HCT116 (cell line): ENCODE measurements around the gene SV2A. TPM values are rescaled to one million over a fixed set of nuclear protein-coding genes. Genes with fewer than 3 reads are reported as not detected.

ENCODE experiments used
- ATAC-seq: fragments of 200-7000 bp; cut with Tn5 transposase; 2 replicates; pipeline ENCODE4 v1.9.1; 2020; ENCODE audit warnings: mild to moderate bottlenecking, moderate library complexity
- BruUV-seq: library from RNA; stranded (reverse); fragments of 400-500 nt; replicated peaks from 2 replicates; lab custom pipeline; 2021; lab: Mats Ljungman, UMichigan
- CTCF ChIA-PET: fragments of 300-600 bp; sonication (Branson Sonifier 250); formaldehyde crosslinking; loops from one replicate; lab custom pipeline; 2021; ENCODE audit warnings: antibody characterized with exemption; lab: Charles Lee
- POLR2A ChIA-PET: fragments of 300-600, 350-600 bp; sonication (Branson Sonifier 250); formaldehyde crosslinking; loops from one replicate; lab custom pipeline; 2021; ENCODE audit warnings: antibody characterized with exemption; lab: Charles Lee
- RAD21 ChIA-PET, 2 experiments: fragments of 300-600 bp; sonication (Branson Sonifier 250); formaldehyde crosslinking; loops; one replicate each; lab custom pipeline; 2023; ENCODE audit warnings: low total read pairs in 2 of 2; ENCODE audit not compliant: uncharacterized antibody in 2 of 2, unreplicated experiment in 2 of 2, low non-redundant PET in 1 of 2; lab: Charles Lee
- DNase-seq: peaks from one replicate; pipeline ENCODE4 v3.0.0-alpha.2; 2010; ENCODE audit warnings: low read depth, low spot score
- H2AFZ ChIP-seq: fragments of 200-600 bp; shearing (Covaris generic), sonication (generic); 2 replicates; pipeline ENCODE4 v1.6.1; 2017; ENCODE audit warnings: low read depth, mixed run types, mixed read lengths, antibody characterized with exemption, low read length; ENCODE audit not compliant: poor library complexity, severe bottlenecking
- H3K27ac ChIP-seq: 2 replicates; pipeline ENCODE4 v1.5.1; 2012; ENCODE audit warnings: low read depth, low read length
- H3K27me3 ChIP-seq: fragments of 200-600 bp; sonication (generic); 2 replicates; pipeline ENCODE4 v1.6.1; 2016; ENCODE audit warnings: mixed run types, low read length, mixed read lengths; ENCODE audit not compliant: insufficient read depth
- H3K36me3 ChIP-seq, 2 experiments: fragments of 200-500 bp in 1 of 2; fragments of 200-600 bp in 1 of 2; sonication (Bioruptor generic) in 1 of 2; sonication (generic) in 1 of 2; 2 replicates each; pipeline versions ENCODE4 v1.5.1 to v1.6.1; 2014 to 2016; ENCODE audit warnings: low read length in 2 of 2, inconsistent platforms in 1 of 2, mixed read lengths in 1 of 2, mixed run types in 1 of 2; ENCODE audit not compliant: insufficient read depth in 2 of 2, control insufficient read depth in 1 of 2
- H3K4me1 ChIP-seq, 2 experiments: fragments of 200-600 bp in 1 of 2; sonication (generic) in 1 of 2; 2 replicates each; pipeline versions ENCODE4 v1.5.1 to v1.6.1; 2012 to 2017; ENCODE audit warnings: low read length in 2 of 2, inconsistent platforms in 1 of 2, mild to moderate bottlenecking in 1 of 2, mixed read lengths in 1 of 2, mixed run types in 1 of 2, moderate library complexity in 1 of 2; ENCODE audit not compliant: insufficient read depth in 2 of 2, control insufficient read depth in 1 of 2
- H3K4me2 ChIP-seq: fragments of 200-600 bp; sonication (generic); 2 replicates; pipeline ENCODE4 v1.6.1; 2017; ENCODE audit warnings: mixed run types, low read length, mixed read lengths
- H3K4me3 ChIP-seq, 2 experiments: fragments of 200-600 bp in 1 of 2; sonication (generic) in 1 of 2; replicated peaks in 1 of 2; 2 replicates each; pipeline ENCODE4 v1.5.1; 2011 to 2016; ENCODE audit warnings: low read length in 2 of 2, control low read depth in 1 of 2, low read depth in 1 of 2, mild to moderate bottlenecking in 1 of 2, mixed read lengths in 1 of 2, mixed run types in 1 of 2
- H3K79me2 ChIP-seq: fragments of 200-600 bp; sonication (generic); 2 replicates; pipeline ENCODE4 v1.6.1; 2017; ENCODE audit warnings: mild to moderate bottlenecking, mixed run types, low read length, moderate library complexity, mixed read lengths; ENCODE audit not compliant: insufficient read depth
- H3K9ac ChIP-seq: fragments of 200-600 bp; sonication (generic); 2 replicates; pipeline ENCODE4 v1.6.1; 2016; ENCODE audit warnings: low read length, mixed read lengths
- H3K9me2 ChIP-seq: fragments of 200-600 bp; sonication (generic), shearing (Covaris generic); 2 replicates; pipeline ENCODE4 v1.6.1; 2017; ENCODE audit warnings: mixed run types, mild to moderate bottlenecking, moderate library complexity; ENCODE audit not compliant: insufficient read depth
- H3K9me3 ChIP-seq, 2 experiments: fragments of 200-500 bp in 1 of 2; fragments of 200-600 bp in 1 of 2; sonication (Bioruptor generic) in 1 of 2; sonication (generic) in 1 of 2; 2 replicates each; pipeline ENCODE4 v1.6.1; 2014 to 2017; ENCODE audit warnings: low read length in 2 of 2, mixed read lengths in 2 of 2, inconsistent platforms in 1 of 2, low read depth in 1 of 2, mild to moderate bottlenecking in 1 of 2, mixed run types in 1 of 2, moderate library complexity in 1 of 2; ENCODE audit not compliant: control insufficient read depth in 1 of 2, insufficient read depth in 1 of 2
- H4K20me1 ChIP-seq: fragments of 200-600 bp; sonication (generic), shearing (Covaris generic); 2 replicates; pipeline ENCODE4 v1.6.1; 2017; ENCODE audit warnings: mixed run types, mild to moderate bottlenecking, moderate library complexity; ENCODE audit not compliant: insufficient read depth
- CBX3 ChIP-seq: IDR thresholded peaks from 2 replicates; pipeline ENCODE4 v1.6.1; 2012; ENCODE audit warnings: low read depth
- CEBPB ChIP-seq: IDR thresholded peaks from 2 replicates; pipeline ENCODE4 v1.6.1; 2012; ENCODE audit warnings: low read depth
- CTCF ChIP-seq, 3 experiments: fragments of 200-600 bp in 1 of 3; sonication (generic) in 1 of 3; IDR thresholded peaks in 2 of 3; conservative IDR thresholded peaks in 1 of 3; 2 replicates each; pipeline ENCODE4 v1.5.1; 2012 to 2017; ENCODE audit warnings: low read depth in 2 of 3, low read length in 2 of 3, antibody characterized with exemption in 1 of 3, borderline replicate concordance in 1 of 3, control low read depth in 1 of 3, mild to moderate bottlenecking in 1 of 3, mixed read lengths in 1 of 3, mixed run types in 1 of 3, moderate library complexity in 1 of 3; ENCODE audit not compliant: insufficient read depth in 1 of 3
- EGR1 ChIP-seq: IDR thresholded peaks from 2 replicates; pipeline ENCODE4 v1.6.1; 2012; ENCODE audit warnings: low read depth
- ELF1 ChIP-seq: IDR thresholded peaks from 2 replicates; pipeline ENCODE4 v1.6.1; 2012; ENCODE audit warnings: low read depth, borderline replicate concordance
- EZH2phosphoT487 ChIP-seq: fragments of 200-600 bp; IDR thresholded peaks from 2 replicates; pipeline ENCODE4 v1.6.1; 2018; ENCODE audit warnings: antibody characterized with exemption, borderline replicate concordance
- FOSL1 ChIP-seq: IDR thresholded peaks from 2 replicates; pipeline ENCODE4 v1.6.1; 2012; ENCODE audit warnings: low read depth
- JUND ChIP-seq: IDR thresholded peaks from 2 replicates; pipeline ENCODE4 v1.6.1; 2012
- POLR2A ChIP-seq: IDR thresholded peaks from 2 replicates; pipeline ENCODE4 v1.7.0; 2011; ENCODE audit warnings: borderline replicate concordance; ENCODE audit not compliant: insufficient read depth, insufficient read length; ENCODE audit errors: extremely low read depth
- RAD21 ChIP-seq: IDR thresholded peaks from 2 replicates; pipeline ENCODE4 v1.6.1; 2012; ENCODE audit warnings: low read depth, mild to moderate bottlenecking
- SIN3A ChIP-seq: IDR thresholded peaks from 2 replicates; pipeline ENCODE4 v1.6.1; 2012; ENCODE audit warnings: low read depth
- SP1 ChIP-seq: IDR thresholded peaks from 2 replicates; pipeline ENCODE4 v1.6.1; 2012; ENCODE audit warnings: low read depth
- YY1 ChIP-seq: IDR thresholded peaks from 2 replicates; pipeline ENCODE4 v1.6.1; 2011; ENCODE audit warnings: low read length, low read depth, moderate library complexity, mild to moderate bottlenecking; ENCODE audit not compliant: insufficient replicate concordance; ENCODE audit errors: extremely low read depth
- ZBTB33 ChIP-seq: IDR thresholded peaks from 2 replicates; pipeline ENCODE4 v1.6.1; 2011; ENCODE audit warnings: mild to moderate bottlenecking, low read length, moderate library complexity; ENCODE audit not compliant: insufficient replicate concordance; ENCODE audit errors: extremely low read depth
- ZNF274 ChIP-seq: fragments of 200-500 bp; sonication (Bioruptor generic); IDR thresholded peaks from 2 replicates; pipeline ENCODE4 v1.6.1; 2014; ENCODE audit warnings: mild to moderate bottlenecking, low read depth, low read length, inconsistent platforms
- intact Hi-C: fragments of 100-400 bp; cut with micrococcal nuclease; formaldehyde crosslinking; loops from 2 replicates; pipeline ENCODE4 v1.10.0; 2022
- total RNA-seq: library from RNA; stranded (reverse); gene quantifications from one replicate; pipeline ENCODE4 v1.2.1, GENCODE V29; 2021; ENCODE audit not compliant: unreplicated experiment
- TF ChIP-seq, protein P1 (sequence below): IDR thresholded peaks from 2 replicates; pipeline ENCODE4 v1.6.1; 2012; ENCODE audit warnings: low read depth
- TF ChIP-seq, protein P2 (sequence below): IDR thresholded peaks from 2 replicates; pipeline ENCODE4 v1.6.1; 2012

Gene SV2A
- total RNA-seq, 1 experiment from 2014 or later = 0.15 TPM

DNA sequence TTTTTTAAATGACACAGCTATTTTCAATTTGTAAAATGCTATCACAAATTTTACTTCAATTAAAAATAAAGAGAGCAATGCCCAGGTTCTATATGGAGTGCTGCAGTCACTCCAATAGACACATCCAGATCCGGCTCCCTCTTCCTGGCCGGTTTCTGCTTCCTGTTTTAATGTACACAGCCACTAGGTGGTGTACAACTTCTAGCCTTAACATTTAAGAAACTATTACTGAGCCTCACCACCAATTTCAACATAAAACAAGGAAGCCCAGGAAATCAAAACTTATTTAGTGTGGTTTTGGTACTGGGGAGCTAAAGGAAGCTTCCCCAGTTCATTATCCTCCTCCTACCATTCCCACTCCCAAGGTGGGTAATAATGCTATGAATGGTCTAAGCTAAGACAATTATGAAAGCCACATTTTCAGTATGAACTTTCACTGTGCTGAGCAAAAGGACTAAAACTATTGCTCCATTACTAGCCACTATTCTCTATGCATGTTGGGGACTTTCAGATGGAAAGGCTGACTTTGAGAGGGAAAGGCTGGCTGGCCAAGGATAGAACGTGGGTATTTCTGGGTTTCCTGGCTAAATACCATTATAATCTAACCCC, 44.5 kb upstream of the SV2A start:
- TF ChIP-seq ZNF274 (no peak), ZBTB33 (no peak), ELF1 (peak; percentile 52), JUND (no peak), SP1 (no peak), CEBPB (peak; percentile 11; the same call in 1 of the 2 replicates), SIN3A (no peak), RAD21 (peak; percentile 90), YY1 (no peak), FOSL1 (no peak), EZH2phosphoT487 (no peak), CBX3 (no peak), EGR1 (no peak), CTCF (IDR thresholded peaks at IDR 0.05 in 2 of 3, conservative IDR thresholded peaks at IDR 0.05 in 1 of 3; ENCODE audit: borderline replicate concordance in 1 of 3, insufficient read depth in 1 of 3, low read depth in 2 of 3, low read length in 2 of 3) (peak; percentile 50 to 83 (median 71); a peak in 5 of 6 replicates), POLR2A (no peak)
- TF ChIP-seq, protein P1, sequence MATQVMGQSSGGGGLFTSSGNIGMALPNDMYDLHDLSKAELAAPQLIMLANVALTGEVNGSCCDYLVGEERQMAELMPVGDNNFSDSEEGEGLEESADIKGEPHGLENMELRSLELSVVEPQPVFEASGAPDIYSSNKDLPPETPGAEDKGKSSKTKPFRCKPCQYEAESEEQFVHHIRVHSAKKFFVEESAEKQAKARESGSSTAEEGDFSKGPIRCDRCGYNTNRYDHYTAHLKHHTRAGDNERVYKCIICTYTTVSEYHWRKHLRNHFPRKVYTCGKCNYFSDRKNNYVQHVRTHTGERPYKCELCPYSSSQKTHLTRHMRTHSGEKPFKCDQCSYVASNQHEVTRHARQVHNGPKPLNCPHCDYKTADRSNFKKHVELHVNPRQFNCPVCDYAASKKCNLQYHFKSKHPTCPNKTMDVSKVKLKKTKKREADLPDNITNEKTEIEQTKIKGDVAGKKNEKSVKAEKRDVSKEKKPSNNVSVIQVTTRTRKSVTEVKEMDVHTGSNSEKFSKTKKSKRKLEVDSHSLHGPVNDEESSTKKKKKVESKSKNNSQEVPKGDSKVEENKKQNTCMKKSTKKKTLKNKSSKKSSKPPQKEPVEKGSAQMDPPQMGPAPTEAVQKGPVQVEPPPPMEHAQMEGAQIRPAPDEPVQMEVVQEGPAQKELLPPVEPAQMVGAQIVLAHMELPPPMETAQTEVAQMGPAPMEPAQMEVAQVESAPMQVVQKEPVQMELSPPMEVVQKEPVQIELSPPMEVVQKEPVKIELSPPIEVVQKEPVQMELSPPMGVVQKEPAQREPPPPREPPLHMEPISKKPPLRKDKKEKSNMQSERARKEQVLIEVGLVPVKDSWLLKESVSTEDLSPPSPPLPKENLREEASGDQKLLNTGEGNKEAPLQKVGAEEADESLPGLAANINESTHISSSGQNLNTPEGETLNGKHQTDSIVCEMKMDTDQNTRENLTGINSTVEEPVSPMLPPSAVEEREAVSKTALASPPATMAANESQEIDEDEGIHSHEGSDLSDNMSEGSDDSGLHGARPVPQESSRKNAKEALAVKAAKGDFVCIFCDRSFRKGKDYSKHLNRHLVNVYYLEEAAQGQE = no peak
- TF ChIP-seq, protein P2, sequence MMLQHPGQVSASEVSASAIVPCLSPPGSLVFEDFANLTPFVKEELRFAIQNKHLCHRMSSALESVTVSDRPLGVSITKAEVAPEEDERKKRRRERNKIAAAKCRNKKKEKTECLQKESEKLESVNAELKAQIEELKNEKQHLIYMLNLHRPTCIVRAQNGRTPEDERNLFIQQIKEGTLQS = no peak
- H3K9me2 ChIP-seq = no peaks in the 10 kb centered on the region
- H3K9me3 ChIP-seq = no peaks in the 10 kb centered on the region
- ChIA-PET RAD21 (interaction anchor here in 1 of 2 experiments (0.5 kb wide), 1 partner anchor 88 kb away, joined by 4 read pairs; no protein-coding TSS in a partner anchor), CTCF (interaction anchor here (0.6 to 2.4 kb wide), 8 partner anchors 13 to 225 kb away, joined by 3 to 14 read pairs (median 5); no protein-coding TSS in a partner anchor), POLR2A (interaction anchor here (1.1 kb wide), 1 partner anchor 74 kb away, joined by 6 read pairs; a partner anchor contains a TSS)
- no peak overlapping the region for H3K9ac ChIP-seq
- intact Hi-C loops = loop anchor here (1.0 kb wide), 3 partner anchors 88 to 225 kb away; no protein-coding TSS in a partner anchor
- ATAC-seq (peak; percentile 92), DNase-seq (peak; percentile 58)
- peak overlapping the region; percentile 33; the same call in 1 of the 2 replicates for H3K27ac ChIP-seq
- H4K20me1 ChIP-seq = no peaks in the 10 kb centered on the region
- no peaks in the 10 kb centered on the region for H3K79me2 ChIP-seq
- no peak overlapping the region for H2AFZ ChIP-seq
- BruUV-seq = no TSS peak
- no peaks in the 10 kb centered on the region for H3K4me1 ChIP-seq
- no peak overlapping the region for H3K4me3 ChIP-seq
- no peak overlapping the region for H3K4me2 ChIP-seq
- H3K36me3 ChIP-seq = peaks cover 19 to 27% of the 10 kb centered on the region in 2 experiments; a peak in 3 of 4 replicates
- no peaks in the 10 kb centered on the region for H3K27me3 ChIP-seq
